SH-SY5Y (cell line): Measurements from ENCODE around the gene SLC10A7.

Source experiments
- GATA2 ChIP-seq: IDR thresholded peaks from 2 replicates; pipeline ENCODE4 v1.6.1; 2011; ENCODE audit warnings: mild to moderate bottlenecking, low read depth, low read length
- GATA3 ChIP-seq: IDR thresholded peaks from 2 replicates; pipeline ENCODE4 v1.6.1; 2011; ENCODE audit warnings: low read depth, mild to moderate bottlenecking, low read length, moderate library complexity

Gene SLC10A7

DNA sequence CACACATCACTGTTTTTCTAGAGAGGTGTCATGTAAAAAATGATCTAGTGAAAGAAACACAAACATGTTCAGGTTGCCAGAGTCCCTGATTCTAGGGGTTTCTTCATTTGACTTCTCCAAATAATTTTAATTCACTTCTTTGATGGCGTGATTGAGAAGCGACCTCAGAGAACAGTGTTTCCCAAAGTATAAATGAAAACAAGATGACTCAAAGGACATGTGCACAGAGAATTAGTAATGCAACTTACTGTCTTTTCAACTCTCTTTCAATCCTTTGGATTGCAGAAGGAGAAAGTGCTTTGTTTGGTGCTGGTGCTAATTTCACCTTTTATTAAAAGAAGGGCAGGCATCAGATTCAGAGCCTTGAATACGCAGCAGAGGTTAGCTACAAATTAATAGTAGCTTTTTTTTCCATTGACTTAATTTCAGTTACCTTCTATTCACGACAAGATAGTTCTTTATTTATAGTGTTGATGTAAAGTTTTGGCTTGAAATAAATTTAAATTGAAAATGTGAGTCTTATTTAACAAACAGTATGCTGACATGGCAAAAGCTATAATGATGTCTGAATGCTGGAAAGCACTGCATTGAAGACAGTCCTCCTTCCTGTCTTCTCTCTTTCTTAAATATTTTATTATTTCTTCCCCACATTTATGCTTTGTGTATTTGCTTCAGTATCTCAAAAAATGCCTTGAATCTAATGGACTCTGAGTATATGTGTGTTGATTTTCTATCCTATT is 85.1 kb downstream of the SLC10A7 start:
- TF ChIP-seq GATA2 (no peak), GATA3 (no peak)

DNA sequence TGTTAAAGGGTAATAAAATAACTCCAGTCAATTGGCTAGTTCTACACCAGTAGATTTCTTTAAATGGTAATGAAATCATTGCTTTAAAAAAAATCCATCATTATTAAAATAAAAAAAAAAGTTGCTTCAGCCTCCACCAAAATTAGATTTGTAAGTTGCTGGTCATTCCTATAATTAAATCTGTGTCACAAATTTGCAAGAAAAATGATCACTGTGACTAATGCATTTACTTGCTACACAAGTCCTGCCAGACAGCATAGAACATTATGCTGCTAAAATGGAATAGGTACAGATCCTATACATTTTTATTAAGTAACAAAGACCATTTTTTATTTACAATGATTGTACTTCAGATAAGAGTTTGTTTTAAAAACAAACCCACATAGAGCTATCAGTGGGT is 85.8 kb downstream of the SLC10A7 start:
- TF ChIP-seq GATA2, result no peak
- peak; percentile 47; the same call in 1 of the 2 replicates for TF ChIP-seq GATA3

DNA sequence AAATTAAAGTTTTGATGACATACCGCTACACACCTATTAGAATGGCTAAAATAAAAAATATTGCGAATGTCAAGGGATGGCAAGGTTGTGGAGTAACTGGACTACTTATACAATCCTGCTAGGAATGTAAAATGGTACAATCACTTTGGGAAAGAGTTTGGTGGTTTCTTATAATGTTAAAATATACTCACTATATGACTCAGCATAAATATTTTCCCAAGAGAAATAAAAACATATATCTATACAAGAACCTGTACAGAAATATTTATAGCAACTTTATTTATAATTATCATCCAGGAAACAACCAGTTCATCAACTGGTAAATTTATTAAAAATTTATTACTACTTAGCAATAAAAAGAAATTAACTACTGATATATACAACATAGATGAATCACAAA is 89.7 kb downstream of the SLC10A7 start:
- TF ChIP-seq GATA2 (no peak), GATA3 (no peak)

DNA sequence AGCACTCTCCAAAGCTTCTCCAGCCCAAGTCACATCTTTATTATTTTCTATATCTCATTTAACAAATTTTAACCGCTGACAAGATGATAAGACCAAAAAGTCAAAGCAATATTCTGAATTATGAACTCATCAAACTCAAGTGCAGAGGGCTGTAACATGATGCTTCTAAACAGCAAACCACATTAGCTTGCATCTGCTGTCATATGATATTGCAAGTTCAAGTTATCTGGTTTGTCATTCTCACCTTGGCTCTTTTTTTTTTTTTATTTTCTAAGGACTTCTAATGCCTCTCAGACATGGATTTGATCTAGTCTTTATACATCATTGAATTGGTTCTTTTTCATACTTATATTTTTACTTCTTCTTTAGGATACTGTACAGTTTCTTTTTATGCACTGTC is 93.4 kb downstream of the SLC10A7 start:
- no peak for TF ChIP-seq GATA2
- no peak for TF ChIP-seq GATA3

DNA sequence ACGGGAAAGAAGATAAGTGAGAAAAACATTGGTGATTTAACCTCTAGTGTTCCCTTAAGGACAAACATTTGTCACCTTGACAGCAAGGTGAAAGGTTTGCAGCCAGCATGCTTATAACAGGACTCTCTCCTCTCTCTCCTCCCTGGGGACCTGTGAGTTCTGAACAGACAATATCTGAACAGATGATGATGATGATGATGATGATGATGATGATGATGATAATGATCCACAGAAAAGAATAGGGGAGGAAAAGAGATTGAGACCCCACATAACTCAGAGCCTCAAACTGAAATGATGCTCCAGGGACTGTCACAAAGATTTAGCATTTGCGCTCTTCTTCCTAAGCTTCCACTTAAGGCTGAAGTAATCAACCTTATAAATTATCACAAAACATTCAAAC is 103.9 kb downstream of the SLC10A7 start:
- TF ChIP-seq GATA2 (no peak), GATA3 (no peak)

DNA sequence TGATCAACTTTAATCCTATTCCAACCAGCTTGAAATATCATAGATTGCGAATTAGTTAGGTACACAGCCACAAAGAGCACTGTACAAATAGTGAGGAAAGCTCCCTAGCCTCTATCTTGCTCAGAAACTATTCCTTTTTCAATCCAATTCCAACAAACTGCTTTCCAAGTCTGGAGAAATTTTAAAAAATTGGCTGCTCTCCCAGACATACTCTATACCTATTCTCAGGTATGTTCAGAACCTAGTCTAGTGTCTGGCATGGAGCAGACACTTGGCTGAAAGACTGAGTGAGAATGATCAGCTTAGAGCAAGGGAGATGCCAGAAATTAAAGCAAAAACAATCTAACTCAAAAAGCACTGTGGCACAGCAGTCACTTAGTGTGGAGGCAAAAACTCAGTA is 105.9 kb downstream of the SLC10A7 start:
- TF ChIP-seq GATA3 (no peak), GATA2 (no peak)

DNA sequence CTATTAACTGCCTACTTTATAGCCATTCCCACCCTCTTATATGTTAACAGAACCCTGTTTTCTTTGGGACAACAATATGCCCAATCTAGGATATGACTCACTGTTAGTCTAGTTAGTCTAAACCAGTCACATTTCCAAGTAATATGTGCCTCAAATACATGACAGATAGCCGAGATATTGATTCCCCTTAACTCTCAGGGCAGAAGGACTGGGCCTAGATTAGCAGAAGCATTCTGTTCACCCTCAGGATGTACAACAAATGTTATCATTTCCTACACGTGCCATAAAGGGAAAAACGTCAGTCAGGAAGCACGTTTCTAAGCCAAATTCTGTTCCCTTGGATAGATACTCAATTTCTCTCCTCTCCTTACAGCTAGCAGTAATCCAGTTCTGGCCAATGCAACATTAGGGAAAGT is 114.1 kb downstream of the SLC10A7 start:
- TF ChIP-seq GATA3, result no peak
- TF ChIP-seq GATA2, result no peak

DNA sequence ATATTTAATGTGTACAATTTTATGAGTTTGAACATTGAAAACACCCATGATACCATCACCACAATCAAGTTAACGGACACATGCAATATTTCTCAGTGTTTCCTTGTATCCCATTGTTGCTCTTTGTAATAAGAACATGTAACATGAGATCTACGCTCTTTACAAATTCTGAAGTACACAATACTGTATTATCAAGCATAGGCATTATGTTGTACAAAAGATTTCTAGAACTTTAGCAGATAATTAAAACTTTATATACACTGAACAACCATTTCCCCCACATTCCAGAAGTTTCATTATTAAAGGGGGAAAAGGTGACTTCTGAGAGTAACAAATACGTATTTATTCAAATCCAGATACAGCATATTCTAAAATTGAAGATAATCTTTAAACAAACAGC is 114.5 kb downstream of the SLC10A7 start:
- TF ChIP-seq GATA2 (no peak), GATA3 (no peak)

DNA sequence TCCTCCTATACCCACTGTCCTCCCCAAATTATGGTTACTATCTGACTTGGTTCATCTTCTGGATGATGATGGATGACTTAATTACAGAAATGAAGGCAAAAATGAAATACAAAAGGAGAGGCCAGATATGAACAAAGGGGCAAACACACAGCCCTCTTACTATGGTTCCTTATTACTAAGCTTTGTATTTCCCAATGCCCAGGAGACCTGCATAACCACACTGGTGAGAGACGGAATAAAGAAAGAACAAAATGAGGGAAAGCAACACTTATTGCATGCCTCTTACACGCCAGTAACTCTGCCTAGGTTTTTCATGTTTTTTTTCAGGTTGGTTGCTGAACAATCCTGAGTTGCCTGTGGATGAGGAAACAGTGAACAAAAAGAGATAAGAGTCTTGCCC is 120.5 kb downstream of the SLC10A7 start:
- TF ChIP-seq GATA3 (no peak), GATA2 (no peak)

DNA sequence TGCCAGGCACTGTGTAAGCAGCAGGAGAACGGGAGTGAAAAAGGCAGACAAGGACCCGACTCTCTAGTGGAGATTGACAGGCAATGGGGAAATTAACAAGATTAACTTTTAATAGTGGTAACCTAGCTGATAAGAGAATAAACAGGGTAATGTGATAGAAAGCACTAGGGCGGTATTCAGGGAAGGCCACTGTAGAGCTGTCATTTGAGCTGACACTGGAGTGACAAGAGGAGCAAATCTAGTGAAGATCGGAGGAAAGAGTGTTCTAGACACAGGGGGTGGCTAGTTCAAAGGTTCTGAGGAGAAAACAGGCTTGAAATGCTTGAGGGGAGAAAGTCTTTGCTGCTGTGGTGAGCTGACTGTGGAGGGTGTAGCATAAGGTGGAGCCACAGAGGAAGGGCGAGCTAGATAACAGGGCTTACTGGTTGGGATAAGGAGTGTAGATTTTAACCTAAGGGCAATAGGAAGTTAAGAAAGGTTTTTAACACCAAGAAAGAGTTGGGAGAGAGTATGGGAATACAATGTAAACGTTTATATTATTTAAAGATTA is 122.8 kb downstream of the SLC10A7 start:
- TF ChIP-seq GATA3 (no peak), GATA2 (no peak)

DNA sequence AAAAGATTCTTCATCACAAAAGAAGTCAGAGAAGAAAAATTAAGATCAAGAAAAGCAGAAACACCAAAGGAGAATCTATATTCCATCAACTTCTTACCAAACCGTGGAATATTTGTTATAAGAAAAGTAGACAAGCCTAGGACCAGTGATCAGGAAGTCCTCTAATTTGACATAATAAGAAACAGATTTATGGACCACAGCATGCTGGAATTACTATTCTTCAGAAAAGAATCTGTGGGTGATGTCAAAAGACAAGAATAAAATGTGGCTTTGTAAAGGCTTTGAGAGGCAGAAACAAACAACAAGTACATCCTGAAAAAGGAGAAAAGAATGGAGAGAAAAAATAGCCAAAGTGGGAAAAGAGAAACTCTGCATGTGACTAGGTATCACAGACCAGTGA is 123.3 kb downstream of the SLC10A7 start:
- no peak for TF ChIP-seq GATA2
- TF ChIP-seq GATA3, result no peak

DNA sequence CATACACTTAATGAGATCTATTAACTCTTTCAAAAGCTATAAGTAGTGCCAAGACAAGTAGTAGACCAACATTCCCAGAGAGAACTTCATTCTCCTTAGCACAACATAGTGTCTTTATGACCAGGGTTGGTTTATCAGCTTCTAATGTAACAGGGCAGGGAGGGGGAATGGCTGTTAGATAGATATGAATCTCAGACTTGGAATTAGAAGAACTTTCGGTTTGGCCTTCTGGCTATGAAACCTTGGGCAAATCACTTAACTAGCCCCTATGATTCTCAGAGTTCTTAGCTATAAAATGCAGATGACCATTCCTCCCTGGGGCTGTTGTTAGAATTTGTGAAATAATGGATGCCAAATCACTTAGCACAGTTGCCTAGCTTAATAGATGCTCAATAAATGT is 132.2 kb downstream of the SLC10A7 start:
- TF ChIP-seq GATA3 (no peak), GATA2 (no peak)

DNA sequence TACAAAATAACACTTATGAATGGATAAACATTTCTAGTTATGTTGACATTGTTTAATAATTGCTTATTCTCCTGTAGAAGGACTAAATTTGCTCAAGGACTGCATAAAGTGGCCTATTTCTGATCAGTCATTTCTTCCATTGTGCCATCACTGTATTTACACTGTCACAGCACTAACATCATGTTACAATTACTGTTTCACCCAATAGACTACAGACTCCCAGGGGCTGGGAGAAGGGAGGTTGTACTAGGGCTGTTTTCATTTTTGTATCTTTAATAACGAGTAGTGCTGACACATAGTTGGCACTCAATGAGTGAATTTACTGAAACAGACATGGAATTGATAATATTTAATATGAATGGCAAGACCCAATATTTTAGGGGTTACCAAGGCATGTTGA is 139.5 kb downstream of the SLC10A7 start:
- no peak for TF ChIP-seq GATA3
- TF ChIP-seq GATA2, result no peak

DNA sequence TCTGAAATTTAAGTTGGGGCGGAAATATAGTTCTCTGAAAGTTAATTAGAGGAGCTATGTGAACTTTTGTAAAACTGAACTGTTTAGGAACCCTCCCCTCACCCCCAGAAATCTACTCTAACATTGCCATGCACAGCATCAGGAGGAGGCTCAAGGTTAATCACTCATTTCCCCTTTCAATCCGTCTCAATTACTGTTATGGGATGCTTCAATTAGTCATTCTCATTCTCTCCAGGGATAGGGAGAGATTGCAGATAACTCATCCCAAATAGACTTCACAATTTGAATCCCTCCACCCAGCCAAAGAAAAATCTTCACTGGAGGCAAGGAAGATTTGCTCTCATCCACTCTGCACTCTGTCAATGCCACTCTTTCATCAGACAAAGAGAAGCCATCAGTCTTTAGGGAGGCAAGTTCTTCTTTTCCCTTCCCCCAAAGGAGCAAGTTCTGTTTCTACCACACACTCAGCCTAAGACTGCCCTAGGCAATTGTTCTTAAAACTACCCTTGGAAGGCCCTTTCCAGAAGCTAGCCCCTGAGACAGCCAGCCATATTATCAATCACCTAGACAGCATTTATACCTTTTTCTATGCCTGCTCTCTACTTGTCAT is 140.4 kb downstream of the SLC10A7 start:
- TF ChIP-seq GATA2 (no peak), GATA3 (no peak)

DNA sequence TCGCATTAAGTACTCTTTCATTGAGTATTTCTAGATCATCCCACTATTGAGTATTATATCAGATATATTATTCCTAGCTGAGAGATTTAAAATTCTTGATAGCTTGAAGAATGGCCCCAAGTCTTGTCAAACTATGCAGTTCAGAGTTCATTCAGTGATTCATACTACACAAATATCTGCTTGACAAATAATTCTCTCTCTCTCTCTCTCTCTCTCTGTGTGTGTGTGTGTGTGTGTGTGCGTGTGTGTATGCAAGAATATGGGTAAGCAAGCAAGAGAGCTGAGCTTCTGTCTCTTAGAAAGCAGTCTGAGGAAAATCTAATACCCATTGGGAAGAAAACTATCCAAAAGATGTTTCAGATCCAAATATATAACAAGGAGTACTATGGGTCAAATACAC is 142.0 kb downstream of the SLC10A7 start:
- no peak for TF ChIP-seq GATA2
- no peak for TF ChIP-seq GATA3
